Measurements from ENCODE around the gene MATN3.

- TF ChIP-seq, protein P1, sequence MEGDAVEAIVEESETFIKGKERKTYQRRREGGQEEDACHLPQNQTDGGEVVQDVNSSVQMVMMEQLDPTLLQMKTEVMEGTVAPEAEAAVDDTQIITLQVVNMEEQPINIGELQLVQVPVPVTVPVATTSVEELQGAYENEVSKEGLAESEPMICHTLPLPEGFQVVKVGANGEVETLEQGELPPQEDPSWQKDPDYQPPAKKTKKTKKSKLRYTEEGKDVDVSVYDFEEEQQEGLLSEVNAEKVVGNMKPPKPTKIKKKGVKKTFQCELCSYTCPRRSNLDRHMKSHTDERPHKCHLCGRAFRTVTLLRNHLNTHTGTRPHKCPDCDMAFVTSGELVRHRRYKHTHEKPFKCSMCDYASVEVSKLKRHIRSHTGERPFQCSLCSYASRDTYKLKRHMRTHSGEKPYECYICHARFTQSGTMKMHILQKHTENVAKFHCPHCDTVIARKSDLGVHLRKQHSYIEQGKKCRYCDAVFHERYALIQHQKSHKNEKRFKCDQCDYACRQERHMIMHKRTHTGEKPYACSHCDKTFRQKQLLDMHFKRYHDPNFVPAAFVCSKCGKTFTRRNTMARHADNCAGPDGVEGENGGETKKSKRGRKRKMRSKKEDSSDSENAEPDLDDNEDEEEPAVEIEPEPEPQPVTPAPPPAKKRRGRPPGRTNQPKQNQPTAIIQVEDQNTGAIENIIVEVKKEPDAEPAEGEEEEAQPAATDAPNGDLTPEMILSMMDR (conservative IDR thresholded peaks at IDR 0.05; ENCODE audit: low read length), result no peak
- no peak for TF ChIP-seq EZH2phosphoT487 (IDR thresholded peaks at IDR 0.05; ENCODE audit: borderline replicate concordance)
Observed at GRCh38 chr2:20061940-20062339, 49.5 kb upstream of the MATN3 start.
